ELR (cell line): ENCODE measurements around the gene SMARCB1.

Experiments used
- DNase-seq: peaks from one replicate; pipeline ENCODE4 v3.0.0-alpha.2; 2015; ENCODE audit warnings: low read depth

SMARCB1 gene

GRCh38 chr22:23762842-23763578, 23.8 kb upstream of the SMARCB1 start, which contains the start of gene C22orf15:
Gene C22orf15, plus strand, starts transcription at chr22:23762990. Its CDS starts 317 bp downstream, at chr22:23763307.
- peak; percentile 68 for DNase-seq

GRCh38 chr22:23763579-23763945, 23.2 kb upstream of the SMARCB1 start:
- no peak for DNase-seq

DNA sequence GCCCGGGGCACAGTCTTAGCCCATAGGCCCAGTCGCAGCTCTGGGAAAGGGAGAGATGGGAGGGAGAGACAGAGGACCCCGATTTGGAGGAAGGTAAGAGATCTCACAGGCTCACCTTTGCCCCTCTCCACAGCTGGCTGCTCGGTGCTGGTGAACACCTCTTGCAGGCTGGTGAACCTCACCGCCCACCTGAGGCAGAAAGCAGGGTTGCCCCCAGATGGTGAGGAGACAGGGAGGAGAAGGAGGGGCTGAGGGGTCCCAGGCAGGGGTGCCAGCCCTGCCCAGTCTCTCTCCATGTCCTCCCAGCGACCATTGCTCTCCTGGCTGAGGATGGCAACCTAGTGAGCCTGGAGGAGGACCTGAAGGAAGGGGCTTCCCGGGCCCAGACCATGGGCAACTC, 22.8 kb upstream of the SMARCB1 start:
- DNase-seq, result no peak

GRCh38 chr22:23764899-23765881, 21.6 kb upstream of the SMARCB1 start:
- no peak for DNase-seq

- no peak for DNase-seq
These were observed 19.5 kb upstream of the SMARCB1 start for GRCh38 chr22:23767303-23767672.

DNA sequence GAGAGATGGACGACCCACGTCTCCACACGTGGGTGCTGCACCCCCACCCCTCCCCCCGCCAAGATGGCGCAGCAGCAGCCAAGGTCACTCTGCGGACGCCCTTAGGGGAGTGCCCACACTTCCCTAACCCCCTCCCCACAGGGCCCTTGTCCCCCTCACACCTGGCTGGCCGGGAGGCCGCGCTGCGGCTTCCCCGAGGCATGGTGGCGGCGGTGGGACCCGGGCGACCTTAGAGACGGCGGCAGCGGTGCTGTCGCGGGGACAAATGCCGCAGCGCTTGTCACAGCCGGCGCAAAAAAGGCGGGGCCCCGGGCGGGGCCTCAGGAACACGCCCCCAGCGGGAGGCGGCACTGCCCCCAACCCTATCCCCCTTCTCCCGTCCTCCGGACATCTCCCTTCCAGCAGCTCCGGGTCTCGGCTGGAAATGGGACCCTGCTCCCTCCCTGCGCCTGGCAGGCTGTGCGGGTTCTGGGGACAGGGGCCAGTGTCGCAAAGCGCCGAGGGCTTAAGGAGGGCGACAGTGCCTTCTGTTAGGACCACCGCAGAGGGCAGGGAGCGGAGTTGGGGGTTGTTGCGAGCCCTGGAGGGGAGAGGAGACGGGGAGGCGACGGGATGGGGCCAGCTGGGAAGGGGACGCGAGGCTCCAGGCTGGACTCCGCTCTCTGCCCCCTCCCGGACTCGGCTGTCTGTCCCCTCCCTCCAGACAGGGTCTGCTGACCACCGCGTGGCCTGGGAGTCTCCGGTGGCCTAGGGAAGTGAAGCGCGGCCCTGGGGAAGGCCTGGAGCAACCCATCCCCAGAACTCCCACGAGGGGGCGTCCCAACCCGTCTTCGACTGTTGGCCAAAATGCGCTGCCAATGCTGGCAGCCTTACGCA, 18.9 kb upstream of the SMARCB1 start, which contains the start of gene CHCHD10:
CHCHD10 (minus strand) TSS at position 300 of the 876 bp plus-strand sequence; CDS start at position 202, 98 bp downstream.
- DNase-seq, result peak; percentile 80

DNA sequence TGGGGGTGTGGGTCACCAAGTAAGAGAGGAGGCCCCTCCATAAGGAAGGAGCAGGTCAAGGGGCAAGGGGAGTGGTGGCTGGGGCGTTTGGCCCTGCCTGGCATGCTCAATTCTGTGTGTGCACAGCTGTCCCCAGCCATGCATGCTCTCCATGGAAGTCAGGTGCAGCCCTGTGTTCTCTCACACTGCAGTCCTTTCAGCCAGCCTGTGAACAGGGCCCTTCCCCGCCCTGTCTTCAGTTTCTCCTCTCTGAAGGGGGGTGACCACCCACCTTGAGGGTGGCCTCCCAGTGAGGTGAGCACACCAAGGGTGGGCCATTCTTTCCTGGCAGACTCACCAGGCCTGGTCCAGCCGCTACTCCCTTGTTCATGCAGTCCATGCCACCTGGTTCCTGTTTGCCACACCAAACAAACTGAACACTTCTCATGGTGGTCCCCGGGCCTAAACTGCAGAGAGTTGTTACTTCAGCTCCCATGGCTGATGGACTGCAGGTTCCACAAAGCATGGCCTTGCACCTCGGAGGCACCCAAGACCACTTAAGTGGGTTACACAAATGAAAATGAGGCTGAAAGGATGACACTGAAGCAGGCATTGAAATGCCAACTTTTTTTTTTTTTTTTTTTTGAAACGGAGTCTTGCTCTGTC, 17.3 kb upstream of the SMARCB1 start:
- DNase-seq, result no peak

- no peak for DNase-seq
These were observed 14.5 kb upstream of the SMARCB1 start for GRCh38 chr22:23772315-23772648.

- DNase-seq, result peak; percentile 65
These were observed 13.9 kb upstream of the SMARCB1 start, which contains the start of gene MMP11 for GRCh38 chr22:23772649-23773473. Gene MMP11, plus strand, starts transcription at chr22:23772849. Its CDS starts 22 bp downstream, at chr22:23772871.

DNA sequence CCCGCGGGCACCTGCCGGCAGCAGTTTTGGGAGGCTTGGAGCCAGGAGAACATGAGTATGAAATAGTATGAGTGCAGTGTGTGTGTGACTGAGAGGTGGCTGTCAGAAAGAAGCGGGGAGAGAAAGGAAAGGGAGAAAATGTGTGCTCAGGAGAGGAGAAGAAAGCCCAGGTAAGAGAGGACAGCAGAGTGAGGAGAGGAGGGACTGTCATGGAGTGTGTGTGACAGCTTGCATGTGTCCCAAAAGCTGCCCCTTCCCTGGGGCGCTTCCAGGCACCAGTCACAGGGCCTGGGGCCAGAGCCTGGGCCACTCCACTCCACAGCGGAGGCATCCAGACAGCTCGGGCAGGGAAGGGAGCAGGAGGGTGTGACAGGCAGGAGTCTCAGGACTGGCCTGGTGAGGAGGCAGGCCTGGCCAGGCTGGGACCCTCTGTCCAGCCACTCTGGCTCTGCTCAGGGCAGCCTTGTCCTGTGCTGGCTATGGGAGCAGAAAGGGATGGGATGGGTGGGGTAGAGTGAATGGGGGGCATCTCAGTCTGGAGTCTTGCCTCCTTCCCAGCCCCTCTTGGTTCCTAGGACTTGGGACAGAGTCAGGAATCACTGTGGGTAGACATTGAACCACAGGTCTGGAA, 13.2 kb upstream of the SMARCB1 start:
- no peak for DNase-seq

DNA sequence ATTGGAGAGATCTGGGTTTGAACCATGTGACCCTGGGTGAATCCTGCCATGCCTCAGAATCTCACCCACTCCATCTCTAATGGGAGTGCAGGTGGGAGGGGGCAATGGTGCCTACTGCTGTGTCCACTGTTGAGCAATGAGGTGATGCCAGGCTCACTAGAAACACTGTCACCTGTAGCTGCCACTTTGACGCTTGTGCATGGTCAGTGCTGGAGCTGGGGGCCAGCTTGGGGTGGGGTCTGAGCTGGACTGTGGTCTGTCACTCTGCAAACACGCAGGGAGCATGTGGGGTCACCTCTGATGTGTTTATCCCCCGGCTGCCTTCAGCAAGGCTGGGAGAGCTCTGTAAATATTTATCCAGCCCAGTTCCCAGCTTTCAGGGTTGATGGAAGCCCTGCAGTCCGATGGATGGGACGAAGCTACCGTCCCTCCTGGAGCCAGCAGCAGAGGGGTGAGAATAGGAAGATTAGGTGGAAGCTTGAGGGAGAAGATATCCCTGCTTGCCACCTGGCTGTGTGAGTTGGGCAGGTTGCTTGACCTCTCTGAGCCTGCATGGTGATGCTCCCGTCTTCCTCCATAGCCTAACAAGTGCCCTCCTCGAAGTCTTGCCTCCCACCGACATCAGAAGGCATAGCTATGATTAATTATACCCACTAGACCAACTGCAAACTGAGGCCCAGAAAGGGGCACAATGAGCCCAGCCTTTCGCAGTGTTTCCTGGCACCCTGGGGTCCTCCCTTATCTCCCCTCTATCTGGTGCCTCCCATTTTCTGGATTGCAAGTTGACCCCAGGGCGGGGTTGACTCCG, 12.4 kb upstream of the SMARCB1 start:
- no peak for DNase-seq

- DNase-seq, result peak; percentile 26
These were observed 11.8 kb upstream of the SMARCB1 start for GRCh38 chr22:23774922-23775436.

DNA sequence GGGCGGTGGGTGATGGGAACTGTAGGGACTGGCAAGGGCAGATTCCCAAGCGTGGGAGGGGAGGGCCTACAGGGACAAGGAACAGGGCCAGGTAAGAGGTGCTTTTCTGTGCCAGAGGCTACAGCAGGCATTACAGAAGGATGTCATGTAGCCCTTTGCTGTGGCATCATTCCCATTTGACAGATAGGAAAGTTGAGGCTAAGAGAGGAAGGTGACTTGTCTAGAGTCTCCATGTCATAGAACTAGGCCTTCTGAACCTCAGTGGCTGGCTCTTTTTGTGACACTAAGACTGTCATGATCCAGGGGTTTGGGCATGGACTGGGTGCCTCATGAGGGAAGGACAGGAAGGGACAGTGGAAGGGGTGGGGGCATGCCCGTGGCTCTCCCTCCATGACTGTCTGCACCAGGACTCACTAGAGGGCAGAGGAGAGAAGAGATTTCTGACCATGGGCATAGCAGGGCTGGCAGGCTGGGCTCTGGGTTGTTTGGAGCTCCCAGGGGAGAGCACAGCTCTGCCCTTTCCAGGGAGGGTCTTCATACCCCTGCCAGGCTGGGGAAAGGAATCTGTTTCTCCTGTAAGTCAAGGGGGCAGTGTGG, 10.9 kb upstream of the SMARCB1 start:
- DNase-seq, result no peak

DNA sequence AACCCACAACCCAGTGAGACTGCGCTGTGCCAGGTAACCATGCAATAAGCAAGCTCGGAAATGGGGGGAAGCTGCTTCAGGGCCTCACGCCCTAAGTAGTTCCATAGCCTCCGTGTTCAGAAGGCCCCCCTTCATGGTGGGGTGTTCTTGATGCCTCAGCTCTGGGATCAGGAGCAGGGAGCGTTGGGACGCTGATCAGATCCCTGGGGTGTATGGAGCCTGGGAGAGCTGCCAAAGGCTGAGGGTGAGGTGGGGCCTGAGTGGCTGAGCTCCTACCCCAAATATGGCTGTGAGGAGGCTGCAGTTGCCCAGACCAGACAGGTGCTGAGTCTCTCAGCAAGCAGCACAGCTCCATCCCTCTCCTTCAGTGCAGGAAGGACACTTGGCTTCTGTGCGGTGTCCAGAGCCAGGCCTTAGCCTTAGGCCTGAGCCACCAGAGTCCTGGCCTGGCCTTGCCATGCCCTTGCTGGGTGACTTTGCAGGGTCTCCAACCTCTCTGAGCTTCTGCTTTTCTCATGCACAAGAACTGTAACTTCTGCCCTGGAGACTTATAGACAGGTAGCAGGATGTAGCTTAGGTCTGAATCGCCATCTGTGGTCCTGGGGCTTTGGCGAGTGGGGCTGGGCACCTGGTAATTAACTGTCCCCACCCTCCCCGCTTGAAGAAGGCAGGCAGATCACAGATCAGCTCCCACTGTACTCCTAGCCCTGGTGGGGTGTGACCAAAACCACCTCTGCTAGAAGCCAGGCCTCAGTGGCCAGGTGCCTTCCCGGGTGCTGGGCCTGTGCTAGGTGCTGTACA, 8.8 kb upstream of the SMARCB1 start:
- DNase-seq, result no peak

GRCh38 chr22:23778577-23778900, 8.2 kb upstream of the SMARCB1 start:
- no peak for DNase-seq

GRCh38 chr22:23779083-23779482, 7.7 kb upstream of the SMARCB1 start:
- no peak for DNase-seq

- DNase-seq, result no peak
These were observed 7.0 kb upstream of the SMARCB1 start for GRCh38 chr22:23779731-23780130.
